Type B pancreatic cell (in vitro differentiated cells): ENCODE measurements around the gene TTC24. TPM values are rescaled to one million over a fixed set of nuclear protein-coding genes. Genes with fewer than 3 reads are reported as not detected.

ENCODE experiments used
- DNase-seq: peaks from one replicate; pipeline ENCODE4 v3.0.0; 2021; ENCODE audit warnings: mixed read lengths; ENCODE audit not compliant: unreplicated experiment; ENCODE audit errors: extremely low spot score
- H3K27ac Mint-ChIP-seq: 2 replicates; pipeline ENCODE4 v1.8.0; 2021; ENCODE audit warnings: mild to moderate bottlenecking, mixed read lengths
- H3K27me3 Mint-ChIP-seq: 2 replicates; pipeline ENCODE4 v1.8.0; 2021; ENCODE audit warnings: mixed read lengths
- H3K36me3 Mint-ChIP-seq: 2 replicates; pipeline ENCODE4 v1.8.0; 2021; ENCODE audit warnings: mixed read lengths
- H3K4me1 Mint-ChIP-seq: one replicate; pipeline ENCODE4 v1.8.0; 2021; ENCODE audit warnings: mixed read lengths; ENCODE audit not compliant: unreplicated experiment
- H3K4me3 Mint-ChIP-seq: 2 replicates; pipeline ENCODE4 v1.8.0; 2021; ENCODE audit warnings: mild to moderate bottlenecking, mixed read lengths
- H3K9me3 Mint-ChIP-seq: 2 replicates; pipeline ENCODE4 v1.8.0; 2021; ENCODE audit warnings: mixed read lengths
- total RNA-seq: library from RNA; stranded (reverse); gene quantifications from 2 replicates; pipeline ENCODE4 v1.2.1, GENCODE V29; 2021; ENCODE audit warnings: low replicate concordance
- TF ChIP-seq, protein P1 (sequence below): fragments of 200-600 bp; sonication (generic); conservative IDR thresholded peaks from 2 replicates; pipeline ENCODE4 v1.5.0; 2021; ENCODE audit warnings: antibody characterized with exemption, mild to moderate bottlenecking

TTC24 gene
- total RNA-seq, 1 donor from 2014 or later: not detected

DNA sequence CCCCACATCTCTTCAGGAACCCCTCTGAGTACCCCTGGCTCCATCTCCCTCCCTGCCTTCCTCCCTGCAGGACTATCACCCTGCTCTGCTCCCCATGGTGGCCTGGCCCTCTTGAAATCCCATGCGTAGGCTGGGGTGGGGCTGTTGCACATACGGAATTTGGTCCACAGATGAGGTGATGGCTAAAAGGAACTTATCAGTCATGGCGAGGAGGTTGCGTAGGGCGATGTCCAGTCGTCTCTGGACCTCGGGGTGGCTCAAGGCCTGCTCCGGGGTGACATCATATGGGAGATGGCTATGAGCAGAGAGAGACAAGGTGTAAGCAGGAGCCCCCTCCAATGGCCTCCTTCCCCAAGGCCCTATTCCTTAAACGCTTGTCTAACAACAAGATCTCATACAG lies 42.5 kb upstream of the TTC24 start:
- H3K27me3 Mint-ChIP-seq: no peaks in the 10 kb centered on the region
- peaks cover 3% of the 10 kb centered on the region for H3K36me3 Mint-ChIP-seq
- no peak overlapping the region for H3K27ac Mint-ChIP-seq
- TF ChIP-seq, protein P1, sequence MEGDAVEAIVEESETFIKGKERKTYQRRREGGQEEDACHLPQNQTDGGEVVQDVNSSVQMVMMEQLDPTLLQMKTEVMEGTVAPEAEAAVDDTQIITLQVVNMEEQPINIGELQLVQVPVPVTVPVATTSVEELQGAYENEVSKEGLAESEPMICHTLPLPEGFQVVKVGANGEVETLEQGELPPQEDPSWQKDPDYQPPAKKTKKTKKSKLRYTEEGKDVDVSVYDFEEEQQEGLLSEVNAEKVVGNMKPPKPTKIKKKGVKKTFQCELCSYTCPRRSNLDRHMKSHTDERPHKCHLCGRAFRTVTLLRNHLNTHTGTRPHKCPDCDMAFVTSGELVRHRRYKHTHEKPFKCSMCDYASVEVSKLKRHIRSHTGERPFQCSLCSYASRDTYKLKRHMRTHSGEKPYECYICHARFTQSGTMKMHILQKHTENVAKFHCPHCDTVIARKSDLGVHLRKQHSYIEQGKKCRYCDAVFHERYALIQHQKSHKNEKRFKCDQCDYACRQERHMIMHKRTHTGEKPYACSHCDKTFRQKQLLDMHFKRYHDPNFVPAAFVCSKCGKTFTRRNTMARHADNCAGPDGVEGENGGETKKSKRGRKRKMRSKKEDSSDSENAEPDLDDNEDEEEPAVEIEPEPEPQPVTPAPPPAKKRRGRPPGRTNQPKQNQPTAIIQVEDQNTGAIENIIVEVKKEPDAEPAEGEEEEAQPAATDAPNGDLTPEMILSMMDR: no peak
- H3K4me3 Mint-ChIP-seq: no peak overlapping the region
- no peaks in the 10 kb centered on the region for H3K9me3 Mint-ChIP-seq
- DNase-seq: no peak
- H3K4me1 Mint-ChIP-seq: no peaks in the 10 kb centered on the region

DNA sequence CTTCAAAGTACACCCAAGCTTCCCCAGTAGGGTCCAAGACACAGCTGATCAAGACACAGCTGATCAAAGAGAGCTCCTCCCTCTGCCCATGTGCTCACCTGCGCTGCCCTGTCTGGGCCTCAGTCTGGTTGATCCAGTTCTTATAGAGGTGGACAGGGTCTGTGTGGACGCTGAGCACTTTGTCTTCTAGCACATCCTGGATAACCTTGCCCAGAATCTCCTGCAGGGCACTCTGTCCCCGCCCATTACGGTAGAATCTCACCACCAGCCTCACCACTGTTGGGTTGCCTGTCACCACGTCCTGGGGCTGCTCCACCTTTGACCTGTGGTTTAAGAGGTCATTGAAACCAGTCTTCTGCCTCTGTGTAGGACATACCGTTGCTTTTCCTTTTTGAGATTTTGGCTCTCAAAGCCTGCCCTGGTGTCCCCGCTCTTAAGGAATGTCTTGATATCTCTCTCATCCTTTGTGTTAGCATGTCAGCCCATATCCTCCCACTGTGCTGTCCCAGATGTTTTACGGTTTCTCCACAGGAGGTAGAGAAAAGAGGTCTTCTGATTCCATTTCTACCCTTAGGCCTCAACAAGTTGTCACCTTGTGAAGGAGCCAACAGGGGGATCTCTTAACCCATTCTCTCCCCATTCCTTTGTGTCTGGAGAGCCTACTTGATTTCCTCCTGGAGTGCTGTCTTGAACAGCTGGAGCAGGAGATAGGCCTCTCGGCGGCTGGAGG lies 40.6 kb upstream of the TTC24 start:
- no peak for DNase-seq
- H3K9me3 Mint-ChIP-seq: no peaks in the 10 kb centered on the region
- H3K27me3 Mint-ChIP-seq: no peaks in the 10 kb centered on the region
- H3K4me3 Mint-ChIP-seq: no peak overlapping the region
- no peak overlapping the region for H3K27ac Mint-ChIP-seq
- H3K36me3 Mint-ChIP-seq: peaks cover 8% of the 10 kb centered on the region
- TF ChIP-seq, protein P1: no peak
- H3K4me1 Mint-ChIP-seq: peaks cover 6% of the 10 kb centered on the region

DNA sequence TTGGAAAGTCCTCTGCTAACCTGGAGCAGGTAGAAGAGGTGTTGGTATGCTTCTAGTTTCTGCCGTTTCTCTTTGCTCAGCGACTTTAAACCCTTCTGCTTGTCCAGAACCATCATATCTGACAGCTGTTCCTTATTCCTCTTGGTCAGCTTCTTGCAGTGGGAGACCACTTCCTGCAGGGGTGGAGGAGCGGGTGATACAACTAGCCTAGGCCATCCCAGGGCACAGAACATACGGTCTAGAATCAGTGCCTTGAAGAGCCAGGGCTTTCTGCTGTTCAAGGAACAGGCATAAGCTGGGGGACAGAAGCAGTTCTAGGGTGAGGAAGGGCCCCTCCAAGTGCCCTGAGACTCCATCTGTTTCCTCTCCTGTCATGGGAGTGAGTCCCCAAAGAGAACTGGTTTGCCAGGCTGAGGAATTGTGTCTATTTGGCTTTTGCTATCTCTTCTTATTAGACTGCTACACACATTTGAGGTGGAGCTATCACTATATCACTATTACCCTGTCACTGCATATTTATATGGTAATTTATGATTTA lies 39.6 kb upstream of the TTC24 start:
- no peak overlapping the region for H3K27ac Mint-ChIP-seq
- no peaks in the 10 kb centered on the region for H3K27me3 Mint-ChIP-seq
- peaks cover 4% of the 10 kb centered on the region for H3K36me3 Mint-ChIP-seq
- no peak for DNase-seq
- H3K4me3 Mint-ChIP-seq: no peak overlapping the region
- TF ChIP-seq, protein P1: no peak
- no peaks in the 10 kb centered on the region for H3K9me3 Mint-ChIP-seq
- H3K4me1 Mint-ChIP-seq: peaks cover 11% of the 10 kb centered on the region

DNA sequence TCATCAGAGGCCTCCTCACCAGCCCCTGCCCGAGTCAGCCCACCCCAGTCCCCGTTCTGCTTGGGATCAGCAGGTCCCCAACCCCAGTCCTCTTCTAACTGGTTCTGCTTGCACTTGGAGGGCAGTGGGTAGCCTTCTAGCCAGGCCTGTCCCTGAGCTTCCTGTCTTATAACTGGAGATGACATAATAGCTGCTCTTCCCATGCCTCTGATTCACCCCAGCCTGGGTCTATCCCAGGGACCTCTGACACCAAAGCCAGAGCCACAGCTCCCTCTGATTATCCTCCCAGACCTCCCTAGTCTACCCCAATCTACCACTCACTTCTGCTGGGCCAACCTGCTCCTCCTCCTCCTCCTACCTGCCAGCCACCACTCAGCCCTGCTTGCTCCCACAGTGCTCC lies 38.6 kb upstream of the TTC24 start:
- no peak overlapping the region for H3K4me3 Mint-ChIP-seq
- no peaks in the 10 kb centered on the region for H3K9me3 Mint-ChIP-seq
- peaks cover 13% of the 10 kb centered on the region for H3K4me1 Mint-ChIP-seq
- peaks cover 4% of the 10 kb centered on the region for H3K36me3 Mint-ChIP-seq
- TF ChIP-seq, protein P1: no peak
- H3K27ac Mint-ChIP-seq: no peak overlapping the region
- H3K27me3 Mint-ChIP-seq: no peaks in the 10 kb centered on the region
- DNase-seq: no peak

DNA sequence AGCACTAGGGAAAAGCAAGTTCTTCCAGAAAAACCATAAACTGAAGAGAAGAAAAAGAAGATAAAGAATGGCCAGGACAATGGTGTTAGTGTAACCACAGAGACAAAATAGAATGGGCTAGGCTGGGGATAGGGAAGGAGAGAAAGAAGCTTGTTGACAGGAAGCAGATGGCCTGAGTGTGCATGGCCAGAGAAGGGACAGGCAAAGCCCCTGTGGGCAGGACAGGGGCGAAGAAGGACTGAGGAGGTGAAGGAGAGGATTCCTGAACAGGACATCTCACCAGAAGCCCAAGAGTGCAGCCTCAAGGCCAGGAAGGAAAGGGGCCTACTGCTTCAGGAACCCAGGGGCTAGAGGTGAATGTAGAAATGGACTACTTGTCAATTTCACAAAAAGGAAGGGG lies 36.5 kb upstream of the TTC24 start:
- peak overlapping the region; percentile 92 for H3K27ac Mint-ChIP-seq
- TF ChIP-seq, protein P1: no peak
- H3K36me3 Mint-ChIP-seq: peaks cover 4% of the 10 kb centered on the region

More for the DNA sequence above, 36.5 kb upstream of the TTC24 start:
- no peak for DNase-seq
- Mint-ChIP-seq H3K27me3 (no peaks in the 10 kb centered on the region), H3K4me1 (peaks cover 13% of the 10 kb centered on the region), H3K4me3 (peak overlapping the region; percentile 55), H3K9me3 (no peaks in the 10 kb centered on the region)
